Measurements from ENCODE around the gene PRDM16.

DNA sequence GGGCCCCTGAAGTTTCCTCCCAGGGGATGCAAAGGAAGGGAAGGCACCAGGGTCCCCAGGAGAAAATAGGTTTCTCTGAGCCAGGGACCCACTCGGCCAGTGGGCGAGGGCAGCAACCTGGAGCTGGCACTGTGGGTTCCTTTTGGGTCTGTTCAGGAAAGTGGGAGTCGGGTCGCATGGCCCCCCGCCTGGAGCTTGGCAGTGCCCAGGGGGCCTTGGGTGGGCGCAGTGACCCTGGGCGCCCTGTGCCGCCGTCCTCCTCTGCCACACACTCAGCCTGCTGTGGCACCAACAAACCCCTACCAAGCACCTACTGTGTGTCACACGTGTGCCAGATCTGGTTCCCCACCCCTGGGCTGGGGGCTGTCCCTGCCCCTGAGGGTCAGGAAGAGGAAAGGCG is 296.0 kb downstream of the PRDM16 start:
- TF ChIP-seq, protein P1, sequence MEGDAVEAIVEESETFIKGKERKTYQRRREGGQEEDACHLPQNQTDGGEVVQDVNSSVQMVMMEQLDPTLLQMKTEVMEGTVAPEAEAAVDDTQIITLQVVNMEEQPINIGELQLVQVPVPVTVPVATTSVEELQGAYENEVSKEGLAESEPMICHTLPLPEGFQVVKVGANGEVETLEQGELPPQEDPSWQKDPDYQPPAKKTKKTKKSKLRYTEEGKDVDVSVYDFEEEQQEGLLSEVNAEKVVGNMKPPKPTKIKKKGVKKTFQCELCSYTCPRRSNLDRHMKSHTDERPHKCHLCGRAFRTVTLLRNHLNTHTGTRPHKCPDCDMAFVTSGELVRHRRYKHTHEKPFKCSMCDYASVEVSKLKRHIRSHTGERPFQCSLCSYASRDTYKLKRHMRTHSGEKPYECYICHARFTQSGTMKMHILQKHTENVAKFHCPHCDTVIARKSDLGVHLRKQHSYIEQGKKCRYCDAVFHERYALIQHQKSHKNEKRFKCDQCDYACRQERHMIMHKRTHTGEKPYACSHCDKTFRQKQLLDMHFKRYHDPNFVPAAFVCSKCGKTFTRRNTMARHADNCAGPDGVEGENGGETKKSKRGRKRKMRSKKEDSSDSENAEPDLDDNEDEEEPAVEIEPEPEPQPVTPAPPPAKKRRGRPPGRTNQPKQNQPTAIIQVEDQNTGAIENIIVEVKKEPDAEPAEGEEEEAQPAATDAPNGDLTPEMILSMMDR (IDR thresholded peaks at IDR 0.05) = no peak
- TF ChIP-seq POLR2A (IDR thresholded peaks at IDR 0.05) = no peak
- no peak for TF ChIP-seq EP300 (IDR thresholded peaks at IDR 0.05)
- no peak for TF ChIP-seq POLR2AphosphoS5 (IDR thresholded peaks at IDR 0.05)
